Measurements from ENCODE around the gene CCDC12. TPM values are rescaled to one million over a fixed set of nuclear protein-coding genes. Genes with fewer than 3 reads are reported as not detected.

Gene CCDC12
- total RNA-seq, 2 donors from 2014 or later: 46.7 to 47.8 TPM

DNA sequence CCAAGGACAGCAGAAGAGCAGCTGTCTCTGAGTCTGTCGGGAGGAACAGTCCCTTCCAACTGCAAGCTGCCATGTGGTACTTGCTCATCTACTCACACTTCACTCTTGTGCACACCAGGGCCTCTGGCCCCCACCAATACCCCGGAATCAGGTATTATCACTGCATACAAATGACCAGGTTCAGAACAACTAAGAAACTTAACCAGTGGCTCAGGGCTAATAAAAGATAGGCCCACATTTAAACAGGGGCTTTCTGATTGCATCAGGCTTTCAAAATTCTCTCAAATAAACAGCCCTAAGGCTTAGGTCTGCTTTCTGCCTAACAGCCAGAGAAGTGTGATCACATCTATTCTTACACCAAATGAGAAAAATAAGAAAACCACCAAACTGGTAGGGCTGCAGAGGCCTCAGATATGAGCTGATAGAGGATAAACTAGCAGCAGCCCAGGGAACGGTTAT is 20.7 kb downstream of the CCDC12 start:
- Mint-ChIP-seq H3K27ac (no peak overlapping the region), H3K36me3 (ENCODE audit: low read depth) (peaks cover 8% of the 10 kb centered on the region), H3K27me3 (ENCODE audit: insufficient read depth) (no peaks in the 10 kb centered on the region), H3K4me1 (peaks cover 69% of the 10 kb centered on the region), H3K4me3 (no peak overlapping the region), H3K9me3 (no peaks in the 10 kb centered on the region)
- TF ChIP-seq CTCF (conservative IDR thresholded peaks at IDR 0.05): no peak
- H3K27ac ChIP-seq (ENCODE audit: low read depth, low read length): no peak overlapping the region
- 88 to 100% methylated on average over 1 to 3 of the region's 3 CpGs for WGBS, 2 experiments (ENCODE audit: insufficient coverage in 1 of 2, insufficient read length in 1 of 2)
- H3K36me3 ChIP-seq (ENCODE audit: control insufficient read depth, insufficient read depth, low read length): peaks cover 14% of the 10 kb centered on the region
- no peak for DNase-seq
- no peaks in the 10 kb centered on the region for H3K9me3 ChIP-seq (ENCODE audit: control insufficient read depth, low read length)
- H3K9ac ChIP-seq (ENCODE audit: extremely low read depth, low read length, poor library complexity, severe bottlenecking): no peak overlapping the region
- H3K4me1 ChIP-seq (ENCODE audit: control insufficient read depth, insufficient read depth, low read length): peaks cover 27% of the 10 kb centered on the region
- no peak overlapping the region for H3K4me3 ChIP-seq (ENCODE audit: low read length)
- no peaks in the 10 kb centered on the region for H3K27me3 ChIP-seq (ENCODE audit: control insufficient read depth, insufficient read depth, low read length, poor library complexity, severe bottlenecking)

- Mint-ChIP-seq H3K27me3 (ENCODE audit: insufficient read depth) (no peaks in the 10 kb centered on the region), H3K36me3 (ENCODE audit: low read depth) (peaks cover 8% of the 10 kb centered on the region), H3K4me3 (no peak overlapping the region), H3K27ac (peak overlapping the region; percentile 33), H3K9me3 (no peaks in the 10 kb centered on the region), H3K4me1 (peaks cover 62% of the 10 kb centered on the region)
- no peak overlapping the region for H3K27ac ChIP-seq (ENCODE audit: low read depth, low read length)
- 93 to 96% methylated on average over 3 to 5 of the region's 5 CpGs for WGBS, 2 experiments (ENCODE audit: insufficient coverage in 1 of 2, insufficient read length in 1 of 2)
- TF ChIP-seq CTCF (conservative IDR thresholded peaks at IDR 0.05): no peak
- H3K4me1 ChIP-seq (ENCODE audit: control insufficient read depth, insufficient read depth, low read length): peaks cover 22% of the 10 kb centered on the region
- no peak overlapping the region for H3K9ac ChIP-seq (ENCODE audit: extremely low read depth, low read length, poor library complexity, severe bottlenecking)
- no peak for DNase-seq
- no peak overlapping the region for H3K4me3 ChIP-seq (ENCODE audit: low read length)
- no peaks in the 10 kb centered on the region for H3K9me3 ChIP-seq (ENCODE audit: control insufficient read depth, low read length)
- H3K27me3 ChIP-seq (ENCODE audit: control insufficient read depth, insufficient read depth, low read length, poor library complexity, severe bottlenecking): no peaks in the 10 kb centered on the region
- H3K36me3 ChIP-seq (ENCODE audit: control insufficient read depth, insufficient read depth, low read length): peaks cover 14% of the 10 kb centered on the region
Measured at GRCh38 chr3:46955157-46955556, 21.4 kb downstream of the CCDC12 start.

DNA sequence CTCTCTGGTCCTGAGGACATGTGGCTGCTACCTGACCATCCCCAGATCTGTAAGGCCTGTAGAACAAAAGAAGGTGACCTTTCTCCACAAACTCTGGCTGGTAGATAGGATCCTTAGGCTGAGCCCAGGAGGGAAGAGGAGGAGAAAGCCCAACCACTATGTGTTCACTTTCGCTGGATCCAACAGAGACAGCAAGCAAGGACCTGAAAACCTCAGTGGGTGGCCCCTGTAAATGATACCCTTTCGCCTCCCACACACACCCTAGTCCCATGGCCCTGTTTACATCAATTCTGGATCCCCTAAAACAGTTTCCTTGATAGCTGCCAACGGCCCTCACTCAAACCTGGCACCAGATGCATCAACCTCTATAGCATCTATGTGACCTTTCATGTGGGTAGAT is 22.4 kb downstream of the CCDC12 start:
- Histone ChIP-seq H3K27me3 (ENCODE audit: control insufficient read depth, insufficient read depth, low read length, poor library complexity, severe bottlenecking) (no peaks in the 10 kb centered on the region), H3K4me3 (ENCODE audit: low read length) (no peak overlapping the region), H3K4me1 (ENCODE audit: control insufficient read depth, insufficient read depth, low read length) (peaks cover 21% of the 10 kb centered on the region), H3K27ac (ENCODE audit: low read depth, low read length) (no peak overlapping the region), H3K36me3 (ENCODE audit: control insufficient read depth, insufficient read depth, low read length) (peaks cover 14% of the 10 kb centered on the region), H3K9me3 (ENCODE audit: control insufficient read depth, low read length) (no peaks in the 10 kb centered on the region), H3K9ac (ENCODE audit: extremely low read depth, low read length, poor library complexity, severe bottlenecking) (no peak overlapping the region)
- Mint-ChIP-seq H3K4me1 (peaks cover 57% of the 10 kb centered on the region), H3K9me3 (no peaks in the 10 kb centered on the region), H3K27me3 (ENCODE audit: insufficient read depth) (no peaks in the 10 kb centered on the region), H3K27ac (peak overlapping the region; percentile 23), H3K36me3 (ENCODE audit: low read depth) (peaks cover 8% of the 10 kb centered on the region), H3K4me3 (no peak overlapping the region)
- no peak for DNase-seq
- 81 to 100% methylated on average over 1 to 3 of the region's 3 CpGs for WGBS, 2 experiments (ENCODE audit: insufficient coverage in 1 of 2, insufficient read length in 1 of 2)
- TF ChIP-seq CTCF (conservative IDR thresholded peaks at IDR 0.05): no peak
